Measurements from ENCODE around the gene PIK3C2B. TPM values are rescaled to one million over a fixed set of nuclear protein-coding genes. Genes with fewer than 3 reads are reported as not detected.

PIK3C2B gene
- polyA plus RNA-seq, 1 donor from 2014 or later, result 23.7 TPM

GRCh38 chr1:204495078-204495753 is 611 bp upstream of the PIK3C2B start:
- H3K36me3 ChIP-seq (ENCODE audit: insufficient read depth, low read length), result no peaks in the 10 kb centered on the region
- H3F3A ChIP-seq (ENCODE audit: insufficient read depth, low read length, poor library complexity, severe bottlenecking), result peaks cover 7% of the 10 kb centered on the region
- peak overlapping the region; percentile 98 for H3K27ac ChIP-seq (ENCODE audit: low read length)
- H3K9me2 ChIP-seq (ENCODE audit: insufficient read depth, low read length), result no peaks in the 10 kb centered on the region
- no peaks in the 10 kb centered on the region for H3K9me3 ChIP-seq (ENCODE audit: low read length)
- H2AFZ ChIP-seq (ENCODE audit: low read depth, low read length), result peak overlapping the region; percentile 69
- H3K9ac ChIP-seq (ENCODE audit: low read length), result peak overlapping the region; percentile 99
- TF ChIP-seq MXI1 (conservative IDR thresholded peaks at IDR 0.05; ENCODE audit: poor library complexity, severe bottlenecking) (no peak), RAD21 (conservative IDR thresholded peaks at IDR 0.05) (no peak)
- peaks cover 7% of the 10 kb centered on the region for H4K20me1 ChIP-seq (ENCODE audit: insufficient read depth)
- peak overlapping the region; percentile 87 for H3K4me3 ChIP-seq (ENCODE audit: low read length)
- H3K79me2 ChIP-seq (replicated peaks; ENCODE audit: insufficient read depth, low read length), result peaks cover 34% of the 10 kb centered on the region
- H3K4me2 ChIP-seq (ENCODE audit: low read length), result peak overlapping the region; percentile 52
- no peaks in the 10 kb centered on the region for H3K27me3 ChIP-seq (ENCODE audit: insufficient read depth, low read depth, low read length)

- H3K4me3 ChIP-seq (ENCODE audit: low read length), result peak overlapping the region; percentile 87
- H3K27ac ChIP-seq (ENCODE audit: low read length), result peak overlapping the region; percentile 98
- H3K79me2 ChIP-seq (replicated peaks; ENCODE audit: insufficient read depth, low read length), result peaks cover 46% of the 10 kb centered on the region
- peak overlapping the region; percentile 100 for H3K4me2 ChIP-seq (ENCODE audit: low read length)
- H3K36me3 ChIP-seq (ENCODE audit: insufficient read depth, low read length), result no peaks in the 10 kb centered on the region
- H3F3A ChIP-seq (ENCODE audit: insufficient read depth, low read length, poor library complexity, severe bottlenecking), result peaks cover 7% of the 10 kb centered on the region
- no peak for TF ChIP-seq SMC3 (conservative IDR thresholded peaks at IDR 0.05; ENCODE audit: poor library complexity)
- no peak for TF ChIP-seq CTCF (IDR thresholded peaks at IDR 0.05; ENCODE audit: poor library complexity, severe bottlenecking)
- TF ChIP-seq RAD21 (conservative IDR thresholded peaks at IDR 0.05), result no peak
- no peak for TF ChIP-seq REST (IDR thresholded peaks at IDR 0.05; ENCODE audit: borderline replicate concordance)
- no peak for TF ChIP-seq TAF1 (IDR thresholded peaks at IDR 0.05; ENCODE audit: low read depth)
- no peak for TF ChIP-seq MXI1 (conservative IDR thresholded peaks at IDR 0.05; ENCODE audit: poor library complexity, severe bottlenecking)
- no peak for TF ChIP-seq POLR2AphosphoS5 (IDR thresholded peaks at IDR 0.05)
- no peak for TF ChIP-seq EP300 (conservative IDR thresholded peaks at IDR 0.05; ENCODE audit: poor library complexity, severe bottlenecking)
- TF ChIP-seq EZH2 (IDR thresholded peaks at IDR 0.05; ENCODE audit: borderline replicate concordance, insufficient read depth, low read length, poor library complexity, severe bottlenecking), result no peak
- no peaks in the 10 kb centered on the region for H3K9me2 ChIP-seq (ENCODE audit: insufficient read depth, low read length)
- H3K9me3 ChIP-seq (ENCODE audit: low read length), result no peaks in the 10 kb centered on the region
- H2AFZ ChIP-seq (ENCODE audit: low read depth, low read length), result peak overlapping the region; percentile 73
- H3K9ac ChIP-seq (ENCODE audit: low read length), result peak overlapping the region; percentile 99
- peaks cover 7% of the 10 kb centered on the region for H4K20me1 ChIP-seq (ENCODE audit: insufficient read depth)
- H3K27me3 ChIP-seq (ENCODE audit: insufficient read depth, low read depth, low read length), result no peaks in the 10 kb centered on the region
Measured at GRCh38 chr1:204493984-204494280, 673 bp downstream of the PIK3C2B start.

Data from neural cell (in vitro differentiated cells).